ENCODE results near the gene CYTH3.

CYTH3 gene

GRCh38 chr7:6279937-6280336 lies 7.5 kb upstream of the CYTH3 start:
- no peak overlapping the region for H3K4me3 ChIP-seq (replicated peaks; ENCODE audit: insufficient read depth, low read length)

DNA sequence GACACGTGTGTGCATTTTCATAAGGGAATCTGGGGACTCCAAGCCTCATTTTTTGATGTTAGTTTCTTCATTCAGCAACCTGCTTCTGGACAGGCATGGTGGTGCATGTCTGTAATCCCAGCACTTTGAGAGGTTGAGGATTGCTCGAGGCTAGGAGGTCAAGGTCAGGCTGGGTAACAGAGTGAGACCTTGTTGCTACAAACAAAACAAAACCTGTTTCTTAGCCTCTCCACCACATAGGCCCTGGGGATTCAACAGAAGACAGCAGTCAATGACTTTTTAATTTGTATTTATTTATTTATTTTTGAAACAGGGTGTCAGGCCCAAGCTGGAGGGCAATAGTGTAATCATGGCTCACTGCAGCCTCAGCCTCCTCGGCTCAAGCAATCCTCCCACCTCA lies 6.9 kb upstream of the CYTH3 start:
- DNase-seq (ENCODE audit: low read depth in 1 of 2, low spot score in 1 of 2) = no peak
- no peak overlapping the region for H3K27ac ChIP-seq (replicated peaks)
- TF ChIP-seq SPI1 (IDR thresholded peaks at IDR 0.05; ENCODE audit: borderline replicate concordance, low read depth) (no peak), GABPA (IDR thresholded peaks at IDR 0.05; ENCODE audit: low read depth) (no peak), REST (IDR thresholded peaks at IDR 0.05; ENCODE audit: insufficient replicate concordance, low read depth) (no peak), POLR2AphosphoS5 (IDR thresholded peaks at IDR 0.05; ENCODE audit: low read depth) (no peak), CTCF (IDR thresholded peaks at IDR 0.05; ENCODE audit: insufficient read depth, low read length) (no peak)
- no peak overlapping the region for H3K4me3 ChIP-seq (replicated peaks; ENCODE audit: insufficient read depth, low read length)
- no peaks in the 10 kb centered on the region for H3K27me3 ChIP-seq (ENCODE audit: insufficient read depth, poor library complexity, severe bottlenecking)

More at GRCh38 chr7:6279937-6280336, 7.5 kb upstream of the CYTH3 start:
- DNase-seq (ENCODE audit: low read depth in 1 of 2, low spot score in 1 of 2) = no peak
- H3K27me3 ChIP-seq (ENCODE audit: insufficient read depth, poor library complexity, severe bottlenecking) = no peaks in the 10 kb centered on the region
- no peak overlapping the region for H3K27ac ChIP-seq (replicated peaks)
- no peak for TF ChIP-seq POLR2AphosphoS5 (IDR thresholded peaks at IDR 0.05; ENCODE audit: low read depth)
- TF ChIP-seq SPI1 (IDR thresholded peaks at IDR 0.05; ENCODE audit: borderline replicate concordance, low read depth) = no peak
- no peak for TF ChIP-seq CTCF (IDR thresholded peaks at IDR 0.05; ENCODE audit: insufficient read depth, low read length)
- no peak for TF ChIP-seq GABPA (IDR thresholded peaks at IDR 0.05; ENCODE audit: low read depth)
- TF ChIP-seq REST (IDR thresholded peaks at IDR 0.05; ENCODE audit: insufficient replicate concordance, low read depth) = no peak

GRCh38 chr7:6278749-6279310 lies 6.4 kb upstream of the CYTH3 start:
- no peak for TF ChIP-seq POLR2AphosphoS5 (IDR thresholded peaks at IDR 0.05; ENCODE audit: low read depth)
- no peak for TF ChIP-seq SPI1 (IDR thresholded peaks at IDR 0.05; ENCODE audit: borderline replicate concordance, low read depth)
- TF ChIP-seq GABPA (IDR thresholded peaks at IDR 0.05; ENCODE audit: low read depth) = no peak
- no peak for TF ChIP-seq REST (IDR thresholded peaks at IDR 0.05; ENCODE audit: insufficient replicate concordance, low read depth)
- no peak for TF ChIP-seq CTCF (IDR thresholded peaks at IDR 0.05; ENCODE audit: insufficient read depth, low read length)
- no peak for DNase-seq (ENCODE audit: low read depth in 1 of 2, low spot score in 1 of 2)
- Histone ChIP-seq H3K4me3 (replicated peaks; ENCODE audit: insufficient read depth, low read length) (no peak overlapping the region), H3K27me3 (ENCODE audit: insufficient read depth, poor library complexity, severe bottlenecking) (no peaks in the 10 kb centered on the region), H3K27ac (replicated peaks) (no peak overlapping the region)

Data from HL-60 (cell line).